ENCODE measurements around the gene PPM1H.
"Not testable (repeated sequence)": the region's sequence is repeated elsewhere in the genome, so short reads cannot be mapped to it uniquely, and the experiment has no call there.

Gene PPM1H

DNA sequence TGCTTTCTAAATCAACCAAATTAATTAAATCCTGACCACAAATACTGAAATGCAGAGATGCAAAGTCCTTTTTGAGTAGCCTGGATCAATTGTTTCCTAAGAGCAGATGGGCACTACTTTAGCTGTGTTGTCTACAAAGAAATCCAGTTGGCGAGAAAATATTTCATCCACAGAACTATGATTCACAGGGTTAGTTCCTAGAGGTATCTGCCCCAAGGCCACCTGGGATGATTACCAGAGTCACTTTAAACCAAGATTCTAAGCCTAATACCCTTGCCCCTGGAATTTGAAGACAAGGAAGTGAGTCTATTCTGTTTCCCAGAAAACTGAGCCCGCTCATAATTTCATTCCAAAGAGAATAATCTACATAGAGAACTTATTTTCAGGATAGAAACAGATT is 198.4 kb downstream of the PPM1H start:
- peak; percentile 46 for DNase-seq (ENCODE audit: low spot score)

DNA sequence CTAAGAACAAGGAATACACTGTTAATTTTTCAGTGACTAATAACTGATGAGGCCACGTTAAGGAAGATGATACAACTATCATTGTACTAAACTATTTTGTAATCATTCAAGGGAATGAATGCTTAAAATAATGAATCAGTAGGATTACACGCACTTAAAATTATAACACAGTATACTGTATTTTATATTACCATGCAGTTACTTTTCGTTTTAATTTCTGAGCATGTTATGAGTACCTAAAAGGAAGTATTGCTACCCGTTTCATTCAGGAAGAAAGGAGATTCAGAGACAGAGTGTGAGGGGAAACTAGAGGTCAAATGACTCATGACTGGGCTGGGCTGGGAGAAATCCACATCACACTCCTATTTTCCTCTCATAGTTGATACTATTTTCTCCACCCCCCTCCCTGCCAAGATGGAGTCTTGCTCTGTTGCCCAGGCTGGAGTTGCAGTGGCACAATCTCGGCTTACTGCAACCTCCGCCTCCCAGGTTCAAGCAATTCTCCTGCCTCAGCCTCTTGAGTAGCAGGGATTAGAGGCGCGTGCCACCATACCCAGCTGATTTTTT is 202.0 kb downstream of the PPM1H start:
- peak; percentile 80 for DNase-seq (ENCODE audit: low spot score)

DNA sequence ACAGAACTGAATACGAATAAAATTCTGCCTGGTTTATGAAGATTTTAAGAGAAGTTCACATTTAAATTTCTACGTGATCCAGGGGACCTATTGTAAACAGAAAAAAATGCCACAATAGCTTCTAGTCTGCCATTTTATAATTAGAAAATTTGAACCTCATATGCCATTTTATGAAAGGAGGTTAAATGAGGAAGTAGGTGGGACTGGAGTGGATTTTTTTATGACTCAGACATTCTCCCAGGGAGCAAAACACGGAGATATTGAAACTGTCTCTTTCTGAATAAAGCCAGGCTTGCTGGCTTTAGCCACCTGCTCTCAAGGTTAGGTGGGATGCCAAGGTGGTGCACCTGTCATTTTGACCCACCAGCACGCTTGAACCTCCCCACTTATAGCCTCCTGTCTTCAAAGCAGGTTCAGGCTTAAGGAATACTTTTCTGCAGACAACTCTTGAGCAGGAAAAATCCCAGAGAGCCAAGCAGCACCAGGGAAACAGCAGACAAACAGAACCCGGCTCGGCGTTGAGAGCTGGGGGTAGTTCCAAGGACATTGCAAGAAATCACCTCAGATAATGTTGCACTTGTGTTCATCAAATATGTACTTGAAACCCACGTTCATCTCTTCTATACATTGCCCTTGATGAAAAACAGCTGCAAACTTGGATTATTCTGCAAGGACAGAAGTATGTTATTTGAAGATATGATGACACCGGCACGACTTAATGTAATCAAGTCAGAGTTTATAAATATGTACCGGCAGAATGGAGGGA is 203.7 kb downstream of the PPM1H start:
- DNase-seq (ENCODE audit: low spot score), result peak; percentile 79

DNA sequence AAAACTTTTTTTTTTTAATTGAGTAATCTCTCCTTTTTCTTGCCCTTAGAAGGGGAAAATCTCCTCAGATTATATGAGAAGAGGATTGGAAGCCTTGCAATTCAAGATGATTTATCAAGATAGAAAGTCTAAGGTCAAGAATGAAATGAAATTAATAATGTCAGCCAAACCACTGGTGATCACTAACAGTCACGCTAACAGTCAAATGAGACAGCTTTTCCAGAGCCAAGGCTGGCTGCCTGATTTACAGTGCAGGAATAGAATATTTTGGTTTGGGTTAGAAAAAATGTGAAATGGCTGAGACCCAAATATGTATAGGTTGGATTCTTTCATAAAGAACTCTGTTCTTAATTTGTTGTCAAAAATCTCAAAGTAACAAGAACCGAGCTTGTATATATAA is 204.3 kb downstream of the PPM1H start:
- no peak for DNase-seq (ENCODE audit: low spot score)

DNA sequence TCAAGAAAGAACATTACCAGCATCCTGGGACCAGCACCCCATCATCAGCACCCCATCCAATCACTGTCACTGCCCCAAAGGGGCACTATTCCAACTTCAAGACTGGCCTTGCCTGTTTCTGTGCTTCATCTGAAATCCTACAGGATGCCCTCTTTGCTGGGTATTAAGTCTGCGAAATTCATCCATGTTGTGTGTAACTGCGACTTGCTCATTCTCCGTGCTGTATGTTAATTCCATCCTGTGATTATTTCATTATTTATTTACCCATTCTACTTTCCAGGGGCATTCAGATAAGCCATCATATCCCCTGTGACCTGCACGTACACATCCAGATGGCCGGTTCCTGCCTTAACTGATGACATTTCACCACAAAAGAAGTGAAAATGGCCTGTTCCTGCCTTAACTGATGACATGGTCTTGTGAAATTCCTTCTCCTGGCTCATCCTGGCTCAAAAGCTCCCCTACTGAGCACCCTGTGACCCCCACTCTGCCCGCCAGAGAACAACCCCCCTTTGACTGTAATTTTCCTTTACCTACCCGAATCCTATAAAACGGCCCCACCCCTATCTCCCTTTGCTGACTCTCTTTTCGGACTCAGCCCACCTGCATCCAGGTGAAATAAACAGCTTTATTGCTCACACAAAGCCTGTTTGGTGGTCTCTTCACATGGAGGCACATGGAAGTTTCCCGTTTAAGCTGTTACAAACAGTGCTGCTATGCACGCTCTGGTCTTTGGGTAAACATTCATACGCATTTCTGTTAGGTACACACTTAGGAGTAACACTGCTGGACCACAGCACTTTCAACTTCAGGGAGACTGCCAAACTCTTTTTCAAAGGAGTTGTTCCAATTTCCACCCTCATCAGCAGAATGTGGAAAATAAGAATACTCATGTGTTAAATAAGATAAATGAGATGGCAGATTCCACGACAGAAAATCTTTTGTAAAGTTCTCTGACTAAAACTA is 205.1 kb downstream of the PPM1H start:
- not testable (repeated sequence) for DNase-seq (ENCODE audit: low spot score)

DNA sequence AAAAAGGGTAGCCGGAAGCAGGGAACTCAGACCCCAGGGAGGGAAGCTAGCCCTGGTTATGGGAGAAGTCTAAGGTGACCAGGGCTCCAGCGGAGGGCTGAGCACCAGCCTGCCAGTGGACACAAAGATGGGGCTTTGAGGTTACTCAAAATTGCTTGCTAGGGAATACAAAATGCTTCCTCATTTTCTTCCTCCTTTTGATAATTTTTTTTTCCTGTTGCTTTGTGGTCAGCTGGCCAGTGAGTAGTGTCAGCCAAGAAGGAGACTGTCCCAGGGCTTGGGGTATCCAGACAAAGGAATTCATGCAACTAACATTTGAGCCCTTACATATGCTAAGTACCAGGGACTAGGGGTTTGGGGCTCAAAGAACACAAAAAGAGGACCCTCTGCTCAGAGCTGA is 206.2 kb downstream of the PPM1H start:
- no peak for DNase-seq (ENCODE audit: low spot score)

DNA sequence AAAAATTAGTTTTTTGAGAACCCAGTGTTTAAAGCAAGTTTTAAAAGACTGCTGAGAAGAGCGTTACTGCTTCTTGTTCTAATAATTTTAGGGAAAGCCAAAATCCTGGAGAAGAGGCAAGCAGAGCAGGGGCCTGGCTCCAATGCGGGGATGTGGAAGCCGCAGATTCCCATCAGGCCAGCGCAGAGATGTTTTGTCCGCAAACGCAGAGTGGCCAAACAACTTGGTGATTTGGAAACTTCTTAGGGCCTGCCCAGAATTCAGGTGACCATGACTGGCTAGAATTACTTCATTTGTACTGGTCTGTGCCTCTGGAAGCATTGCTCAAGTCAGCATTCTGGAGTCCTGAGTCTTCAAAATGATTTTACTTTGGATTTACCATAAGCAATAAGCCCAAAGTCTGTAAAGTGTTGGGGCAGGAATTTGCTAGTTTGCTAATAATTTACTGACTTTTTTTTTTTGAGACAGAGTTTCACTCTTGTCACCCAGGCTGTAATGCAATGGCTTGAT is 208.4 kb downstream of the PPM1H start:
- peak; percentile 69 for DNase-seq (ENCODE audit: low spot score)

DNA sequence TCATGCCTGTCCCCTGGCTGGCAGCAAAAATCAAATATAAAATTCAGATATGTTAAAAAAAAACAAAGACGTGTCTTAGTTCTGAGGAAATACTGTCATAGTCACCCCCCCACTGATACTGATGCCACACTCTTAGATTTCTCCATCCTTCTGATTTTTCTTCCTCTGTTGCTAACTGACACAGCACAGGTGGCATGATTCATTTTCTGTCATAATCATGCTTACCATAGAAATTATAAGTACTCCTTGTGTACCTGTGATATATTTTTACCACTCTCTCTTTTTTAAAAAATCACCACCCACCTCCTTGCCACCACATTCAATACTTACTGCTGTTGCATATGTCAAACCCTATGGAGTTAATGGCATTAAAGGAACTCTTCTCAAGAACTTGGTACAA is 209.2 kb downstream of the PPM1H start:
- no peak for DNase-seq (ENCODE audit: low spot score)

DNA sequence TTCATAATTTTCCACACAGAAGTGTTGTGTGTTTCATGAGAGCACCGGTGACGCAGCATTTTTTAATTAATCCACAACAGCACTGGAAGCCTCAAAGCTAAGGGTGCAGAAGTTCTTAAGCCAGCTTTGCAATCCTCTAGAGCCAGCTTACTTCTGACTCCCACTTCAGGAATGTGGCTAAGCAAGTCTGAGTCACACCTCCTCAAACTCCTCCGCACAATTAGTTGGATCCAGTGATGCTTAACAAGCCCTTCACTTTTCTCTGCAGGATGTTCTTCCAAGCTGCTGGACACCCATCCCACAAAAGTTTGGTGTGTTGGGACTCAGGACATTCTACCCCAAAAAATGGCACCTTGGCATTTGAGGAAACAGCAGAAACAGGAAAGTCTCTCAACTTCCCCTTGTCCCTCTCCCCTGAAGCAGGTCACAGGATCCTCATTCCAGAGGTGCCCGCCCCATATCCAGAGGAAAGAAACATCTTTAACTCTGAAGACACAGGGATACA is 210.0 kb downstream of the PPM1H start:
- peak; percentile 99 for DNase-seq (ENCODE audit: low spot score)

DNA sequence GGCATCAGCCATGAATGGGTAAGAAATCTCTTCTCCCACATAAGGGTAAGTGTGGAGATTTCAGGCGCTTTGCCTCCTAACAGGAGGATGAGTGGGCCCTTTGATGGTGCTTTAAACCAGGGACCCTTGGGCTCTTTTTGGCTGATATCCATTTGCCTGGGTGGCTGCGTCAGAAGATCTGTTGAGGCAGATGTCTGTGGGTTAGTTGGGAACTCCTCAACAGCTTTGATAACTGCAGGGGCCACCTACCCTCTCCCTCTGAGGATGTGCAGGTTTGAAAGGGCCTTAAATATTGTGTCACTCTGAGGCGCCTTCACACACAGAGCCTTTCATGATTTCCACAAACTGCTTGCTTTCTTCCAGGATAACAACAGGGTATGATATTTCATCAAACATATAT is 210.7 kb downstream of the PPM1H start:
- DNase-seq (ENCODE audit: low spot score), result no peak

DNA sequence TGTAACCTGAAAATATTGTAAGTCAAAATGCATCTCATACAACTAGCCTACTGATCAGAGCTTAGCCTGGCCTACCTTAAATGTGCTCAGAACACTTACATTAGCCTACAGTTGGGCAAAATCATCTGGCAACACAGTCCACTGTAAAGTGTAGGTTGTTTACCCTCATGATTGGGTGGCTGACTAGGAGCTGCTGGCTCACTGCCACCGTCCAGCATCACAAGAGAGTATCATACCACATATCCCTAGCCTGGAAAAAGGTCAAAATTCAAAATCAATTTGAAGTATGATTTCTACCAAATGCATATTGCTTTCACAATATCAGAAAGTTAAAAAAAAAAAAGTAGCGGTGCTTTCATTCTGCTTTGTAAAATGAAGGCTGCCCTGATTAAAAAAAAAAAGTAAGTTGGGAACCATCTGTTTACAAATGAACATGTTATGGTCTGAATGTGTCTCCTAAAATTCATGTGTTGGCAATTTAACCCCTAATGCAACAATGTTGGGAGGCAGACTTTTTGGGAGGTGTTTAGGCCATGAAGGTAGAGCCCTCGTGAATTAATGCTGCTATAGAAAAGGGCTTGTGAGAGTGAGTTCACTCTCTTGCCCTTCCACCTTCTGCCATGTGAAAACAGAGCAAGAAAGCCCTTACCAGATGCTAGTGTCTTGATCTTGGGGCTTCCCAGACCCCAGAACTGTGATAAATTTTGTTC is 211.8 kb downstream of the PPM1H start:
- DNase-seq (ENCODE audit: low spot score), result no peak

DNA sequence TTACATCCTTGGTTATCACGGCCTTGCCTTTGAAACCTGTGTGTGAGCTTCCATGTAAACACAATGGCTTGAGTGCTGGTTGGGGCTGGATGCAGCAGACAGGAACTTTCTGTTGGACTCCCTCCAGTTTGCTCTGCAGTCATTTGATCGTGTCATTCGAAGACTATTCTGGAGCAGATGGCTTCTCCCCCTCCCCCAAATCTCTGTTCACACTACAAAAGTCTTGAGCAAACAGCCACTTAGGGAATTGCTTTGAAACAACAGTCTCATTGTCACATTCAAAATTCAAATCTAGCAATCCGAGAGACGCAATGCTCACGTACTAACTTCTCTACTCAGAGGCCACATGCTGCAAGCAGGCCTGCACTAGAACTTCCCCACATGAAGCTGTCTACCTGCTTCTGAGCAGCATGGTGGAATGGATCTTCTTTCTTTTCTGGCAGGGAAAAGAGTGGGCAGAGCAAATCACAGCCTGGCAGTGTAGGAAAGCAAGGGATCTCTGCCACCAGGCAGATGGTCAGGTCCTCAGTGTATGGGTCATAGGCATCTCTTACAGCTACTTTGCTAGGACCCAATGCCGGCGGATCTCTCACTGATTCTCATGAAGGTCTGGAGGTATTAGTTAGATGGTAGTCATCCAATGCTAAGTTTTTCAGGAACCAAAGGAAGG is 214.2 kb downstream of the PPM1H start:
- DNase-seq (ENCODE audit: low spot score), result peak; percentile 71

DNA sequence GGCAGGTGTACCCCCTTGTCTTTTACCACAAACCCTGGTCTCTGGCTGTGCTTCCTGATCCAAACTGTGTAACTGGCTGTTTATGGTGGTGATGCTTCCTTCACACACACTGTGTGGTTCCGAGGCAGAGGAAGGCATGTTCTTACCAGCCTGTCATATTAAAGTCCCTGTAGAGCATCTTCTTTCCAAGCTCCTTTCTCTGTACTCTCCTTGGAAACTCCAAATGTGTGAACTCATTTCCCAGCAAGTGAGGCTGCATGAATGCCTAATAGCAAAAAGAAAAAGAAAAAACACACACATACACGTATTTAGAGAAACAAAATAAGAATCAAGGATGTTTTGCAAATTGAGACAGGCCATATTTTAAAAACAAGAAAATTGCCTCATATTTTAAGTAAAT is 214.9 kb downstream of the PPM1H start:
- DNase-seq (ENCODE audit: low spot score), result no peak

DNA sequence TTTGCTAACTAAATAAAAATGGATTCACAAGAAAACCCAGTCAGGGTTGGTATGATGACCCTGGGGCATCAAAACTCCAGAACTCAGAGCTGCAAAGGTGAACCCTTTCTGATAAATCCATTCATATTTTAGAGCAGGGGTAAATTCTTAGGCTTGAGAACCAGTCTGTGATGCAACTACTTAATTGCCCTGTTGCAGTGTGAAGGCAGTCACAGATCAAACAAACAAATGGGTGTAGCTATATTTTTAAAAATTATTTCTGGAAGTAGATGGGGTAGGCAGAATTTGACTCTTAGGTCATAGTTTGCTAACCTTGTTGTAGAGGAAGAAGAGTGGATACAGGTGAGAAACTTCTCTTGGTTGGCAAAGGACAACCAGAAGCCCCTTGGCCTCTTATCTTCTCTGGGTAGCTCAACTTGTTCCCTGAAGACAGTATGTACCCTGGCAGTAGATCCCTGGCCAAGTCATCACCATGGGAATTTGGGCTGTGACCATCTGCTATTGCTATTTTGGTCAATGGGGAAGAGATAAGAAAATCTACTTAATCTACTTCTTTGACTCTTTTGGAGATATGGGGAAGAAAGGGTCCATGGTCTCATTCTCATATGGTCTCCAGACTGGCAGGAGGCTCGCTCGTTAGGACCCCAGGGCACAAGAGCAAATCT is 216.1 kb downstream of the PPM1H start:
- no peak for DNase-seq (ENCODE audit: low spot score)

DNA sequence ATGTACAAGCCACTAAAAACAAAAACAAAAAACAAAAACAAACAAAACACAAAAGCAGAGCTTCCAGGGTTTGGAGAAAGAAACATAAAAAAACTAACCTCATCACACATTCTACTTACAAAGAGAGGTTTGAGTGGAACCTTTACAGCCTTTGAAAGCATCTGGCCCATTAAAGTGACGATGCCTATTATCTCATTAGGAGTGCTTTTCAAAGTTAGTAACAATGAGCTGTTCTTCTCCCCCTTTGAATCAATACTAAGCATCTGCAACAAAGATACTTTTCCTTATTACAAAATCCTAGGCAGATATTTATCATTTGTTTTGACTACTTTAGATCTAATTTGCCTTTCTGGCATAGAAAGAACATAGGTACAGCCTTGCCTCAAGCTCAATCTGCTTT is 217.3 kb downstream of the PPM1H start:
- no peak for DNase-seq (ENCODE audit: low spot score)

DNA sequence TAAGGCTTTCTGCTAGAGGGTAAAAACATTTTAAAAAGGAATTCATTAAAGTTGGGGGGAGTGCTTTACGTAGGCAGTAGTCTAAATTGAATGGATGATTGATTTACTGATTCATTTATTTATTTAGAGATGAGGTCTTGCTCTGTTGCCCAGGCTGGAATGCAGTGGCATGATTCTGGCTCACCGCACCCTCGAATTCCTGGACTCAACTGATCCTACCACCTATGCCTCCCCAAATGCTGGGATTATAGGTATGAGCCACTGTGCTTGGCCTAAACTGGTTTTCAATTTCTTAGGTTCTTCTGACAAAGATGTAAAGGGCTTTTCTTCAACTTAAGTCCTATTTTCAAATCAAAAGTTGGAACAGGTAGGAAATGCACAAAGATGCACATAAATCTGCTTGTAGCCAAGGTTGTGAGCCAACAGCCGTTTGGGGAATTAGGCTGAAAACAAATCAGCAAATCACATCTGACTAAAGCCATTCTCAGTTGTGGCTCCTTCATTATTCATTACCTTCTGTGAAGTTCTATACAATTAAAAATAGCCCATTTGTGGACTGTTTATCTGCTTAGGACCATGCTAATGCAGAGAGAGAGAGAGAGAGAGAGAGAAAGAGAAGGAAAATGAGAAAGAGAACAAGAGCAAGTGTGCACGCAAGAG is 218.0 kb downstream of the PPM1H start:
- DNase-seq (ENCODE audit: low spot score), result peak; percentile 92

DNA sequence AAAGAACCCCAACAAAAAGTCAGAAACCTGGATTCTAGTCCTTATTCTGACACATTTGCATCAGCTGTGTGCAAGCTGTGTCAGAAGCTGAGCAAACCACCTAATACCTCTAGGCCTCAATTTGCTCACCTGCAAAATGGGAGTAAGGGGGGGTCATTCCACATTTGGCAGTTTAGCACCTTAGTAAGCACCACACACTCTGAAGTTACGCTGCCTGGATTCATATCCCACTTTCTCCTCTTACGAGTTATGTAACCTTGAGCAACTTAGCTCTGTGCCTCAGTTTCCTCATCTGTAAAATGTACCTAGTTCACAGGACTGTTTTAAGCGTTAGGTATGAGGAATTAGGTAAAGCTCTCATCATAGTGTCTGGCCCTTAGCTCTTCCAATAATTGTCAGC is 218.9 kb downstream of the PPM1H start:
- no peak for DNase-seq (ENCODE audit: low spot score)

DNA sequence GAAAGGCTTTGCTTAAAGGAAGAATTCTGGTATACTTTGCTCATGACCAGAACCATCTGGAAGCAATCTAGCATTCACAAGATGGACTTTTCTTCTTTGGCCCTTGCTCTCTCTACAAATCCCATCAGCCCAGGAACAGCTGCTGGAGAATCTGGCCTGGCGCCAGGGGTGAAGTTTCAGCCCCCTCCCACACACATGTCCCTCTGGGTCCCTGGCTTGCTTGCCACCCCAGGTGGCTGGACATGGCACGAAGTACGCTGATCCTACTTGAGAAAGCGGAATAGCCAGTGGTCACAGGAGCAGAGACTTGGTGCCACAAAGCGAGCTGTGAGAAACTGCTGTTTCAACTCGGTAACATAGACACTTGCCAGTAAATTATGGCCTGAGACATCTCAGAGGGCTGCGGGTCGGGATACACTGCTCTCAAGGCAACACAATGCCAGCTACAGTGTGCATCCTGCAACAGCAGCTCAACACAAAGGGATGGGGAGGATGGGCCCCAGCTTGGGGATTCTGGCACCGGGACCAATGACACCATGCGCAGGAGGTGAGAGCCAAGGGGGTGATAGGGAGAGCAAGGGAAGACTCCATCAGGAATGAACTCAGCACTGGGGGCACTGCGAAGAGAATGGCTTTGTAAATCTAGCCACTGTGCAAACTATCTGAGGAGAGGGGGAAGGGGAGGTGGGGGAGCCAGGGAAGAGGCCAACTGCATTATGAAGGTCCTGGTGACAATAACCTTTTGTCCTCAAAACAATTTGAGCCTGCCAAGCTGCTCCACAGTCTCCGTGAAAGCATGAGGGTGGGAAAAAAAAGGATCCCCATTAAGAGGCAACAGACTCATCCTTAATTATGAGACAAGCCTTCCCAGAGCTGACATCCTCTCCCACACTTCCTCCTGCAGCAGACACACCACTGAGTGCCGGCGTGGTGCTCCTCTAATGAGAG is 219.9 kb downstream of the PPM1H start:
- no peak for DNase-seq (ENCODE audit: low spot score)

DNA sequence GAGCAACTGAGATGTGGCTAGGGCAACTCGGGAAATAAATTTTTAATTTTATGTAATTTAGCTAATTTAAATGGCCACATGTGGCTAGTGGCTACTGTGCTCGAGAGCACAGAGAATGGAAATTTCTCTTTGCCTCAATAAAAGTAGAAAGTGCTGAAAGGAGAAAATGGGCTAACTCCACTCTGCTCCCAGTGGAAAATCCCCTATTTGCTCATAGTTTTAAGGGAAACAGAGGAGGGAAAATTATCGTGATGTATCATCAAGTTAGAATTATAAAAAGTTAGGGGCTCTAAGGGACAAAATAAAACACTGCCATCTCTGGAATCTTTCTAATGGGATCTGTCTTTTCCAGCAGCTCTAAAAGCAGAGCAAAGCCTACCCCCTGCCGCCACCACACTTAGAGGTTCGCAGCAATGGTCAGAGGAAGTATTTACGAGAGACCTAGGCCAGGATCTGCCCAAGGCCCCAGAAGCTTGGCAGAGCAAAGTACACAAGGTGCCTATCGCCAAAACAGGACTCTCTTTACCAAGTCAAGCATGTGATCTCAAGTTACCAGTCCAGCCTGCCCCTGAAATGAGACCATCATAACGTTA is 220.7 kb downstream of the PPM1H start:
- no peak for DNase-seq (ENCODE audit: low spot score)

Measured in kidney tubule cell (primary cell).